Nephron progenitor cell (in vitro differentiated cells): Measurements from ENCODE around the gene SYNDIG1.

ENCODE experiments used
- DNase-seq: peaks from one replicate; pipeline ENCODE4 v3.0.0; 2021
- H3K27ac Mint-ChIP-seq: 2 replicates; pipeline ENCODE4 v1.8.0; 2021; ENCODE audit warnings: mild to moderate bottlenecking, moderate library complexity, mixed read lengths
- H3K27me3 Mint-ChIP-seq: 2 replicates; pipeline ENCODE4 v1.8.0; 2021; ENCODE audit warnings: mild to moderate bottlenecking, low read depth, mixed read lengths; ENCODE audit not compliant: poor library complexity
- H3K36me3 Mint-ChIP-seq: 2 replicates; pipeline ENCODE4 v1.8.0; 2021; ENCODE audit warnings: low read depth, mixed read lengths
- H3K4me1 Mint-ChIP-seq: 2 replicates; pipeline ENCODE4 v1.8.0; 2021; ENCODE audit warnings: mixed read lengths
- H3K4me3 Mint-ChIP-seq: 2 replicates; pipeline ENCODE4 v1.8.0; 2021; ENCODE audit warnings: mild to moderate bottlenecking, moderate library complexity, mixed read lengths
- H3K9me3 Mint-ChIP-seq: 2 replicates; pipeline ENCODE4 v1.8.0; 2021; ENCODE audit warnings: mild to moderate bottlenecking, moderate library complexity, mixed read lengths
- TF ChIP-seq, protein P1 (sequence below): fragments of 200-600 bp; sonication (generic); IDR thresholded peaks from 2 replicates; pipeline ENCODE4 v1.5.0; 2021; ENCODE audit warnings: antibody characterized with exemption

SYNDIG1 gene

DNA sequence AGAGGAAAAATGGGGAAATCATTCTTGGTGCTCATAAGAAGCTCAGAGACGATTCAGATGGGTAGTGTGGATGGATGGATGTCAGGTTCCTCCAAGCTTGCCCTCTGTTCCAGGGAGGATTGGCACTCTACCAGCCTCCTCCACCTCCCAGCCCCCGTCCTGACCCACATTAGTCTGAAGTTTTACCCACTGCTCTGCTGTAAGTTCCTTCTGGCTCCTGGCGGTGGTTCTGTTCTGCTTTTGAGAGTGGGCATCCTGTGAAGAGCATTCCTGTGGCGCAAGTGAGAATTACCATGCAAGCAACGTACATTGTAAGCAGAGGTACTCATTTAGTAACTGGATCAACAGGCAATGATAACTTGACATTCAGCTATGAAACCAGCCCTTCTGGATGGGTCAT is 103.4 kb downstream of the SYNDIG1 start:
- peaks cover 16% of the 10 kb centered on the region for H3K27me3 Mint-ChIP-seq
- no peaks in the 10 kb centered on the region for H3K4me1 Mint-ChIP-seq
- H3K4me3 Mint-ChIP-seq: no peak overlapping the region
- no peaks in the 10 kb centered on the region for H3K36me3 Mint-ChIP-seq
- TF ChIP-seq, protein P1, sequence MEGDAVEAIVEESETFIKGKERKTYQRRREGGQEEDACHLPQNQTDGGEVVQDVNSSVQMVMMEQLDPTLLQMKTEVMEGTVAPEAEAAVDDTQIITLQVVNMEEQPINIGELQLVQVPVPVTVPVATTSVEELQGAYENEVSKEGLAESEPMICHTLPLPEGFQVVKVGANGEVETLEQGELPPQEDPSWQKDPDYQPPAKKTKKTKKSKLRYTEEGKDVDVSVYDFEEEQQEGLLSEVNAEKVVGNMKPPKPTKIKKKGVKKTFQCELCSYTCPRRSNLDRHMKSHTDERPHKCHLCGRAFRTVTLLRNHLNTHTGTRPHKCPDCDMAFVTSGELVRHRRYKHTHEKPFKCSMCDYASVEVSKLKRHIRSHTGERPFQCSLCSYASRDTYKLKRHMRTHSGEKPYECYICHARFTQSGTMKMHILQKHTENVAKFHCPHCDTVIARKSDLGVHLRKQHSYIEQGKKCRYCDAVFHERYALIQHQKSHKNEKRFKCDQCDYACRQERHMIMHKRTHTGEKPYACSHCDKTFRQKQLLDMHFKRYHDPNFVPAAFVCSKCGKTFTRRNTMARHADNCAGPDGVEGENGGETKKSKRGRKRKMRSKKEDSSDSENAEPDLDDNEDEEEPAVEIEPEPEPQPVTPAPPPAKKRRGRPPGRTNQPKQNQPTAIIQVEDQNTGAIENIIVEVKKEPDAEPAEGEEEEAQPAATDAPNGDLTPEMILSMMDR: no peak
- H3K27ac Mint-ChIP-seq: no peak overlapping the region
- no peaks in the 10 kb centered on the region for H3K9me3 Mint-ChIP-seq
- DNase-seq: no peak

DNA sequence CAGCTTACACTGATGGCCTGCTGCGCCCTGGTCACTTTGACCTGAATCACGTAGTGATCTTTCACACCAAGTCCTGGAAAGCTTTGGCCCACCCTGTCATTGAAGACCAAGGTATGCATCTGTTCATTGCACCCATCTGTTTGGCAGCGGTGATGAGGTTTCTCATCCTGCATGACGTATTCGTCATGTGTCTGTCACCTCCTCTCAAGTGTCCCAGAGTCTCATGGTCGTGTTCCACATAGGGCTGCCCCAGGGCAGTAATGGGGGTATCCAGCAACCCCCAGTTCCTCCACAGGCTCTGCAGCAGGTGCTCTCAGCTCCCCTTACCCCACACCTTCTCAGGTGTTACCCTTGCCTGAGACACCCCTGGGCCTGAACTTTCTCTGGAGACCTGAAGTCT is 104.1 kb downstream of the SYNDIG1 start:
- H3K4me1 Mint-ChIP-seq: no peaks in the 10 kb centered on the region

DNA sequence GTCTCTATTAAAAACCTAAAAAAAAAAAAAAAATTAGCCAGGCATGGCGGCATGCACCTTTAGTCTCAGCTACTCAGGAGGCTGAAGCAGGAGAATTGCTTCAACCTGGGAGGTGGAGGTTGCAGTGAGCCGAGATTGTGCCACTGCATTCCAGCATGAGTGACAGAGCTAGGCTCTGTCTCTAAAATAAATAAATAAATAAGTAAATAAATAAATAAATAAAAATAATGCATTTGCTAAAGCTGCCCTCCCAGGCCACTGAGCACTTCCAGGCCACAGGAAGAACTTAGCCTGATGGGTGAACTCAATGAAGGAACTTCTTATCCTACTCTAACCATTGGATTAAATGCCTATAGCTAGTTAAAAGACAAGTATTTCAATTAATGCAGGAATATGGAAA is 104.9 kb downstream of the SYNDIG1 start:
- Mint-ChIP-seq H3K36me3 (no peaks in the 10 kb centered on the region), H3K4me3 (no peak overlapping the region), H3K27ac (no peak overlapping the region), H3K4me1 (no peaks in the 10 kb centered on the region), H3K27me3 (peaks cover 21% of the 10 kb centered on the region), H3K9me3 (no peaks in the 10 kb centered on the region)
- TF ChIP-seq, protein P1: no peak
- DNase-seq: no peak

More for the DNA sequence above, 104.1 kb downstream of the SYNDIG1 start:
- Mint-ChIP-seq H3K4me3 (no peak overlapping the region), H3K27ac (peak overlapping the region; percentile 36), H3K36me3 (no peaks in the 10 kb centered on the region), H3K9me3 (no peaks in the 10 kb centered on the region), H3K27me3 (peaks cover 21% of the 10 kb centered on the region)
- TF ChIP-seq, protein P1: no peak
- DNase-seq: no peak

DNA sequence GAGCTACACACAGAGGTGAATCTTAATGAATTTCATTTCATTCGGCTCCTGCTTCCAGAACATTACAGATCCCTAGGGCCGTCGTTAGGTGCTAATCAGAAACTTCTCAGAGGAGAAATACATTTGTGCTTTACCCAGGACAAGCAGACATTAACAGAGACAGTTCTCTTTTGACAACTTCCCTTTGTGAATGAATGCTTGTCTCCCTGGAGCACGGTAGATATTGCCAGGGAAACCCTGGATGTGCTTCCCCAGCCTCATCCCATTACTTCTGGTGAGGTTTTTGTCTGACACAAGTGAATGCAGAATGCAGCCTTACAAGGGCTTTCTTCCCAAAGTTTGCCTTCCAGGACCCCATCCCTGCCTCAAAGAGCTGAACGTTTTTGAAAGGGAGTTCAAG is 105.4 kb downstream of the SYNDIG1 start:
- Mint-ChIP-seq H3K27me3 (peaks cover 24% of the 10 kb centered on the region), H3K4me1 (no peaks in the 10 kb centered on the region), H3K27ac (no peak overlapping the region), H3K36me3 (no peaks in the 10 kb centered on the region), H3K4me3 (no peak overlapping the region), H3K9me3 (no peaks in the 10 kb centered on the region)
- TF ChIP-seq, protein P1: no peak
- no peak for DNase-seq

DNA sequence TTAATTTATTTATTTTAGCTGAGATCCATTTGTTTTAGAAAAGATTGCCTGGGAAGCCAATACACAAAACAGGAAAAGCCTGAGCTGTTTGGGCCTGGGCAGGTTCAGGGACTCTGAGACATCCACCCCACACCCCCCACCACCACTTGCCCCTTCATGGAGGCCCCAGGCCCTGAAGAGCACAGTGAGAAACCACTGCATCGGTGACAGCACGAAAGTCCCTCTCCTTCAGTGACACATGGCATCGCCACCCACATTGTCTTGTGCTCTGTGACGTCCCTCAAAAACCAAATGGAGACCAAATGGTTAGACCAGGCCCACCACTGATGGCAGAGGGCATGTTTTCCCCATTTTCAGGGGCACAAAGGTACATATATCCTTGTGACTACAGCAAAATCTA is 106.4 kb downstream of the SYNDIG1 start:
- DNase-seq: no peak
- Mint-ChIP-seq H3K4me3 (no peak overlapping the region), H3K27me3 (peaks cover 28% of the 10 kb centered on the region), H3K27ac (no peak overlapping the region), H3K36me3 (no peaks in the 10 kb centered on the region), H3K4me1 (no peaks in the 10 kb centered on the region), H3K9me3 (no peaks in the 10 kb centered on the region)
- TF ChIP-seq, protein P1: no peak

DNA sequence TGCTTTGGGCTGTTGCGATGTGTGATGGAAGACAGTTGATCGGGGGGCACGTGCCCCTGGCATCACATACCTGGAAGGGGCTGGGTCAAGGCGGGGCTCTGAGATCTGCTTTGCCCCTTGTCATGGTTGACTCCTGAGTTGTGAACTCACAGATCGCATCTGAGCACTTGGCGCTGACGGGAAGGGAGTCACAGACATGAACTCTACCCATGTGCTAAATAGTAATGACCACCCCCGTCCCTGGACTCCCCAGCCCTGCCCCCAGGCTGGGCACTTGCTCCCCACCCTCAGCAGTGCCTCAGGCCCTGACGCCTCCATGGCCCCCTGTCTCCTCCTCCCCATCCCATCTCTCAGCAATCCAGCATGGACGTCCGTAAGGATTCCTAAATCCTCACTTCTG is 107.0 kb downstream of the SYNDIG1 start:
- Mint-ChIP-seq H3K27me3 (peaks cover 28% of the 10 kb centered on the region), H3K36me3 (no peaks in the 10 kb centered on the region), H3K4me3 (no peak overlapping the region), H3K4me1 (no peaks in the 10 kb centered on the region), H3K9me3 (no peaks in the 10 kb centered on the region), H3K27ac (no peak overlapping the region)
- no peak for DNase-seq
- TF ChIP-seq, protein P1: no peak
